Measurements from ENCODE around the gene ANGPT4.

GRCh38 chr20:878511-879307 lies 37.4 kb downstream of the ANGPT4 start:
- TF ChIP-seq CTCF (IDR thresholded peaks at IDR 0.05; ENCODE audit: insufficient read depth, low read depth, low read length) (no peak), EZH2 (IDR thresholded peaks at IDR 0.05; ENCODE audit: insufficient read depth, low read length) (no peak)

Measured in astrocyte (in vitro differentiated cells and primary cell).